GM12891 (cell line): Measurements from ENCODE around the gene AGXT.

Experiments
- DNase-seq: peaks from one replicate; pipeline ENCODE4 v3.0.0; 2011; ENCODE audit warnings: low spot score; ENCODE audit not compliant: insufficient read length
- FAIRE-seq: peaks from 2 replicates; lab custom pipeline; 2011; peaks lifted over from hg19 to GRCh38; lab: Jason Lieb, UNC
- PAX5 ChIP-seq: IDR thresholded peaks from 2 replicates; pipeline ENCODE4 v1.6.1; 2011; ENCODE audit warnings: low read length, moderate library complexity, mild to moderate bottlenecking; ENCODE audit not compliant: insufficient read depth, severe bottlenecking
- POLR2A ChIP-seq: IDR thresholded peaks from 2 replicates; pipeline ENCODE4 v1.6.1; 2011; ENCODE audit warnings: low read depth, low read length, control low read depth
- POLR2AphosphoS5 ChIP-seq: IDR thresholded peaks from 2 replicates; pipeline ENCODE4 v1.6.1; 2011; ENCODE audit warnings: low read depth, low read length, control low read depth
- POU2F2 ChIP-seq: IDR thresholded peaks from 2 replicates; pipeline ENCODE4 v1.6.1; 2011; ENCODE audit warnings: low read depth, mild to moderate bottlenecking, control low read depth, low read length, moderate library complexity
- SPI1 ChIP-seq: IDR thresholded peaks from 2 replicates; pipeline ENCODE4 v1.6.1; 2011; ENCODE audit warnings: low read depth, low read length, control low read depth
- TAF1 ChIP-seq: IDR thresholded peaks from 2 replicates; pipeline ENCODE4 v1.6.1; 2011; ENCODE audit warnings: low read depth, low read length, control low read depth

The AGXT gene

DNA sequence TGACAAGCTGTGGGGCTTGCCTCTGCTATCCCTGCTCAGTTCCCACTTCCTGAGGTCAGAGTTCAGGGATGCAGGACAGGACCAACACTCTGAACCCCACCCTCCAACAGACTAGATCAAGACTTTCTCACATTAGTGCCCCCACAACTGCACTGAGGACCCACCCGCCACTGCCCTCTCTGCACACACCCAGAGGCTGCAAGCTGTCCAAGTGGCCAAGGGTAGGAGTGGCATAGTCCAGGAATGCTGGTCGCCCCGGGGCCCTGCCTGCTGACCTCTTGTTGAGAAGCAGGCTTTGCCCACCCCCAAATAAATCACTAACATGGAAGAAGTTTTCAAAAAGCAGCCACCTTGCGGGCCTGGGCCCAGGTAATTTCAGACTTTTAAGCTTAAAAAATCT, 43.1 kb upstream of the AGXT start:
- DNase-seq (no peak), FAIRE-seq (no peak)

GRCh38 chr2:240831594-240832204, 36.9 kb upstream of the AGXT start:
- no peak for DNase-seq
- TF ChIP-seq PAX5, result no peak
- TF ChIP-seq SPI1, result no peak
- no peak for TF ChIP-seq POLR2AphosphoS5
- no peak for TF ChIP-seq TAF1
- no peak for TF ChIP-seq POLR2A
- TF ChIP-seq POU2F2, result no peak
- no peak for FAIRE-seq

More for the DNA sequence above, 43.1 kb upstream of the AGXT start:
- TF ChIP-seq POLR2AphosphoS5, result no peak
- no peak for TF ChIP-seq TAF1
- TF ChIP-seq SPI1, result no peak
- no peak for TF ChIP-seq PAX5
- no peak for TF ChIP-seq POLR2A
- TF ChIP-seq POU2F2, result no peak

GRCh38 chr2:240832205-240832727, 36.4 kb upstream of the AGXT start:
- no peak for TF ChIP-seq TAF1
- TF ChIP-seq SPI1, result no peak
- TF ChIP-seq POU2F2, result no peak
- no peak for TF ChIP-seq POLR2AphosphoS5
- TF ChIP-seq POLR2A, result no peak
- no peak for TF ChIP-seq PAX5
- DNase-seq (peak; percentile 98), FAIRE-seq (peak; percentile 92)

DNA sequence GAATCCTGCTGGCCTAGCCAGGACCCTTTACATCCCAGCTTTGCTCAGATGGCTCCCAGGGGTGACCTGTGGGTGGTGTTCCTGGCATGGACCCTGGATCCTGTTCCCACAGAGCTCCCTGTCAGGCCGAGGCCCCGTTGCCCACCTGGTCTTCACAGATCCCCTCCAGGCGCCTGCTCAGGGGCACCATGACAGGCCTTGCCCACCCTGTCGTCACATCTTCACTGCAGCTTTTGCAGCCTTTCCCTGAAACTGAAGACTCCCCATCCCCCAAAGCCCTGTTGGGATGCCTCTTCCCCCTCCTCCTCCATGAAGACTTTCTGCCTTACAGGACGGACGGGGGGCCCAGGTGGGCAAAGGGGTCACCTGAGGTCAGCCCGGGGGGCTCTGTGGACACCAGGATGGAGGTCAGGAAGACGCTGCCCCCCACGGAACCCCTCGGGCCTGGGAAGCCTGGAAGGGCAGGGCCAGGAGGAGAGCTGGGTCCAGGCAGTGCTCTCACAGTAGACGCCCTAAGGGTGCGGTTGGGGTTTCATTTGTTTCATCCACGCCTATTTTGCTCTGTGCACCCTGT, 35.6 kb upstream of the AGXT start:
- FAIRE-seq, result no peak
- no peak for TF ChIP-seq POLR2AphosphoS5
- TF ChIP-seq PAX5, result no peak
- no peak for TF ChIP-seq POU2F2
- TF ChIP-seq TAF1, result no peak
- TF ChIP-seq SPI1, result no peak
- TF ChIP-seq POLR2A, result no peak
- no peak for DNase-seq

DNA sequence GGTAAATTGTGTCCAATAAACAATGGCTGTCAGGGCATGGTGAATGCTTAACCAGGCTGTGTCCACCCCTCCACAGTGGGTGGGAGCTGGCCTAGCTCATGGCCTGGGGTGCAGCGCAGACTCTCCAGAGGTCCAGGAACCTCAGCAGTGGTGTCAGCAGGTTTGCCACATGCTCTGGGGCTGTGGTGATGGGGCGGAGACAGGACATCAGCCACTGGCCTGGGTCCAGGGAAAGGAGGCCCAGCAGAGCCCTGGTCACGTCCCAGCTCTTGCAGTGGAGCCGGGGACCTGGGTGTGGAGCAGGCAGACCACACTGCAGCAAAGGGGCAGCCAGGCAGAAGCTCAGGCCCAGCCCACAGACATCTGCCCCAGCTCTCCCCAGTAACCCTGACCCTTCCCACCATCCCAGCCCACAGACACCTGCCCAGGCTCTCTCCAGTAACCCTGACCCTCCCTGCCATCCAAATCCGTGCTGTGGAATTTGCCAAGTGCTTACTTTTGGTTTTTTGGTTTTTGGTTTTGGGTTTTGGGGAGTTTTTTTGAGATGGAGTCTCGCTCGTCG, 34.8 kb upstream of the AGXT start:
- FAIRE-seq (no peak), DNase-seq (no peak)
- TF ChIP-seq POLR2AphosphoS5, result no peak

GRCh38 chr2:240834377-240834975, 34.1 kb upstream of the AGXT start:
- DNase-seq (no peak), FAIRE-seq (no peak)
- TF ChIP-seq TAF1 (no peak), SPI1 (no peak), POLR2A (no peak), POU2F2 (no peak), POLR2AphosphoS5 (no peak)

- no peak for FAIRE-seq
- TF ChIP-seq POLR2AphosphoS5 (no peak), TAF1 (no peak), POU2F2 (no peak)
- DNase-seq, result no peak
Observed at GRCh38 chr2:240835528-240835927, 33.1 kb upstream of the AGXT start.

GRCh38 chr2:240836781-240837467, 31.7 kb upstream of the AGXT start:
- DNase-seq (no peak), FAIRE-seq (no peak)
- no peak for TF ChIP-seq SPI1
- no peak for TF ChIP-seq PAX5
- no peak for TF ChIP-seq POLR2AphosphoS5
- TF ChIP-seq POLR2A, result no peak
- TF ChIP-seq TAF1, result no peak
- no peak for TF ChIP-seq POU2F2

GRCh38 chr2:240837621-240838020, 31.0 kb upstream of the AGXT start:
- FAIRE-seq (no peak), DNase-seq (no peak)
- TF ChIP-seq TAF1, result no peak
